GM12878 (cell line): ENCODE results near the gene SCN8A.

Experiments
- BHLHE40 ChIP-seq, 2 experiments: fragments of 450-650 bp in 1 of 2; IDR thresholded peaks; 2 replicates each; pipeline ENCODE4 v1.6.1; 2011 to 2017; ENCODE audit warnings: low read depth in 2 of 2, borderline replicate concordance in 1 of 2, improper control_type of control experiment in 1 of 2, low read length in 1 of 2, mild to moderate bottlenecking in 1 of 2
- CEBPB ChIP-seq, 2 experiments: fragments of 150-350 bp in 1 of 2; IDR thresholded peaks; 2 replicates each; pipeline ENCODE4 v1.6.1; 2012 to 2014; ENCODE audit warnings: low read depth in 2 of 2, low read length in 2 of 2, borderline replicate concordance in 1 of 2, inconsistent platforms in 1 of 2
- CHD4 ChIP-seq: fragments of 200-600 bp; sonication (generic); IDR thresholded peaks from 2 replicates; pipeline ENCODE4 v1.6.1; 2016; ENCODE audit warnings: mild to moderate bottlenecking
- CTCF ChIP-seq, 3 experiments: IDR thresholded peaks in 2 of 3; conservative IDR thresholded peaks in 1 of 3; 2 replicates each; pipeline ENCODE4 v1.5.1; 2011; ENCODE audit warnings: low read depth in 3 of 3, low read length in 3 of 3, mild to moderate bottlenecking in 3 of 3, control low read depth in 2 of 3, moderate library complexity in 2 of 3, inconsistent platforms in 1 of 3, mixed read lengths in 1 of 3; ENCODE audit not compliant: control insufficient read depth in 2 of 3, insufficient read depth in 1 of 3; ENCODE audit errors: extremely low read depth in 1 of 3
- EZH2 ChIP-seq: IDR thresholded peaks from 2 replicates; pipeline ENCODE4 v1.6.1; 2012; ENCODE audit warnings: low read depth, mild to moderate bottlenecking, control low read depth, inconsistent platforms, low read length, borderline replicate concordance; ENCODE audit not compliant: control insufficient read depth
- IRF3 ChIP-seq: fragments of 450-650 bp; IDR thresholded peaks from 2 replicates; pipeline ENCODE4 v1.6.1; 2014; ENCODE audit warnings: mild to moderate bottlenecking
- IRF4 ChIP-seq: IDR thresholded peaks from 2 replicates; pipeline ENCODE4 v1.6.1; 2011; ENCODE audit warnings: low read depth, low read length
- PBX3 ChIP-seq: IDR thresholded peaks from 2 replicates; pipeline ENCODE4 v1.6.1; 2011; ENCODE audit warnings: mild to moderate bottlenecking, low read depth, low read length, moderate library complexity; ENCODE audit not compliant: insufficient replicate concordance
- POLR2A ChIP-seq: IDR thresholded peaks from 2 replicates; pipeline ENCODE4 v1.6.1; 2011; ENCODE audit warnings: low read depth, mild to moderate bottlenecking, low read length
- POLR2AphosphoS5 ChIP-seq: IDR thresholded peaks from 2 replicates; pipeline ENCODE4 v1.6.1; 2011; ENCODE audit warnings: mild to moderate bottlenecking, low read length, inconsistent platforms
- SIN3A ChIP-seq: IDR thresholded peaks from 2 replicates; pipeline ENCODE4 v1.6.1; 2012; ENCODE audit warnings: low read depth, low read length, improper control_type of control experiment

GRCh38 chr12:51840966-51841365 is 249.9 kb downstream of the SCN8A start:
- TF ChIP-seq IRF4: no peak
- TF ChIP-seq PBX3: no peak
- no peak for TF ChIP-seq SIN3A
- TF ChIP-seq CHD4: no peak
- TF ChIP-seq EZH2: no peak
- no peak for TF ChIP-seq POLR2AphosphoS5
- TF ChIP-seq CEBPB (IDR thresholded peaks at IDR 0.05; ENCODE audit: borderline replicate concordance in 1 of 2, low read depth in 2 of 2, low read length in 2 of 2): no peak
- TF ChIP-seq CTCF (IDR thresholded peaks at IDR 0.05 in 2 of 3, conservative IDR thresholded peaks at IDR 0.05 in 1 of 3; ENCODE audit: control insufficient read depth in 2 of 3, extremely low read depth in 1 of 3, insufficient read depth in 1 of 3, low read depth in 3 of 3, low read length in 3 of 3): no peak
- TF ChIP-seq POLR2A: no peak
- TF ChIP-seq BHLHE40 (IDR thresholded peaks at IDR 0.05; ENCODE audit: borderline replicate concordance in 1 of 2, low read depth in 2 of 2, low read length in 1 of 2): no peak
- TF ChIP-seq IRF3: no peak
